ENCODE results near the gene JARID2.

JARID2 gene

GRCh38 chr6:15500901-15501825, 255.3 kb downstream of the JARID2 start:
- H3K9ac ChIP-seq: no peak overlapping the region
- H3K79me2 ChIP-seq: no peaks in the 10 kb centered on the region
- H3K27ac ChIP-seq: peak overlapping the region; percentile 52
- no peaks in the 10 kb centered on the region for H3K27me3 ChIP-seq (ENCODE audit: control insufficient read depth, insufficient read depth, low read length)
- no peak for TF ChIP-seq CTCF (IDR thresholded peaks at IDR 0.05)
- H3K36me3 ChIP-seq (ENCODE audit: control insufficient read depth, insufficient read depth, low read length): no peaks in the 10 kb centered on the region
- no peak overlapping the region for H3K4me3 ChIP-seq (ENCODE audit: low read depth, low read length)
- H2AFZ ChIP-seq: no peak overlapping the region
- H3K4me2 ChIP-seq (ENCODE audit: low read length): no peak overlapping the region
- no peaks in the 10 kb centered on the region for H3K9me3 ChIP-seq (ENCODE audit: control insufficient read depth, low read length)
- H3K4me1 ChIP-seq: peaks cover 37% of the 10 kb centered on the region

GRCh38 chr6:15501826-15502445, 256.1 kb downstream of the JARID2 start:
- H3K9ac ChIP-seq: no peak overlapping the region
- H3K9me3 ChIP-seq (ENCODE audit: control insufficient read depth, low read length): no peaks in the 10 kb centered on the region
- peak overlapping the region; percentile 52 for H3K27ac ChIP-seq
- H3K4me3 ChIP-seq (ENCODE audit: low read depth, low read length): no peak overlapping the region
- no peak for TF ChIP-seq CTCF (IDR thresholded peaks at IDR 0.05)
- H3K27me3 ChIP-seq (ENCODE audit: control insufficient read depth, insufficient read depth, low read length): no peaks in the 10 kb centered on the region
- H3K79me2 ChIP-seq: no peaks in the 10 kb centered on the region
- no peaks in the 10 kb centered on the region for H3K36me3 ChIP-seq (ENCODE audit: control insufficient read depth, insufficient read depth, low read length)
- H3K4me2 ChIP-seq (ENCODE audit: low read length): no peak overlapping the region
- peak overlapping the region; percentile 16 for H2AFZ ChIP-seq
- peaks cover 37% of the 10 kb centered on the region for H3K4me1 ChIP-seq

- Histone ChIP-seq H3K27me3 (ENCODE audit: control insufficient read depth, insufficient read depth, low read length) (no peaks in the 10 kb centered on the region), H3K27ac (peak overlapping the region; percentile 52), H3K9ac (no peak overlapping the region), H3K4me2 (ENCODE audit: low read length) (no peak overlapping the region), H3K9me3 (ENCODE audit: control insufficient read depth, low read length) (no peaks in the 10 kb centered on the region), H3K79me2 (no peaks in the 10 kb centered on the region), H2AFZ (peak overlapping the region; percentile 16), H3K36me3 (ENCODE audit: control insufficient read depth, insufficient read depth, low read length) (no peaks in the 10 kb centered on the region), H3K4me1 (peaks cover 37% of the 10 kb centered on the region), H3K4me3 (ENCODE audit: low read depth, low read length) (no peak overlapping the region)
- TF ChIP-seq CTCF (IDR thresholded peaks at IDR 0.05): no peak
Observed at GRCh38 chr6:15502446-15503345, 256.8 kb downstream of the JARID2 start.

- Histone ChIP-seq H3K9ac (no peak overlapping the region), H3K79me2 (no peaks in the 10 kb centered on the region), H3K4me1 (peaks cover 37% of the 10 kb centered on the region), H3K27me3 (ENCODE audit: control insufficient read depth, insufficient read depth, low read length) (no peaks in the 10 kb centered on the region), H3K27ac (peak overlapping the region; percentile 51), H2AFZ (no peak overlapping the region), H3K36me3 (ENCODE audit: control insufficient read depth, insufficient read depth, low read length) (no peaks in the 10 kb centered on the region), H3K4me3 (ENCODE audit: low read depth, low read length) (no peak overlapping the region), H3K9me3 (ENCODE audit: control insufficient read depth, low read length) (no peaks in the 10 kb centered on the region), H3K4me2 (ENCODE audit: low read length) (no peak overlapping the region)
- TF ChIP-seq CTCF (IDR thresholded peaks at IDR 0.05): no peak
Observed at GRCh38 chr6:15503346-15503680, 257.4 kb downstream of the JARID2 start.

Measured in parathyroid adenoma (tissue), 2 donors.